Prostate gland (tissue), 2 donors: ENCODE results near the gene EZH1.
"Not testable (repeated sequence)": the region's sequence is repeated elsewhere in the genome, so short reads cannot be mapped to it uniquely, and the experiment has no call there.

Experiments
- POLR2A ChIP-seq: fragments of 450-650 bp; IDR thresholded peaks from one replicate; pipeline ENCODE4 v1.6.1; 2016; ENCODE audit warnings: antibody characterized with exemption, mild to moderate bottlenecking
- TF ChIP-seq, protein P1 (sequence below), 4 experiments: fragments of 200-600 bp in 2 of 4; fragments of 450-650 bp in 2 of 4; sonication (generic) in 2 of 4; IDR thresholded peaks; 1 replicate in 3 of 4; 2 replicates in 1 of 4; pipeline ENCODE4 v1.5.1; 2016 to 2019; ENCODE audit warnings: antibody characterized with exemption in 4 of 4, mild to moderate bottlenecking in 2 of 4, moderate library complexity in 2 of 4

DNA sequence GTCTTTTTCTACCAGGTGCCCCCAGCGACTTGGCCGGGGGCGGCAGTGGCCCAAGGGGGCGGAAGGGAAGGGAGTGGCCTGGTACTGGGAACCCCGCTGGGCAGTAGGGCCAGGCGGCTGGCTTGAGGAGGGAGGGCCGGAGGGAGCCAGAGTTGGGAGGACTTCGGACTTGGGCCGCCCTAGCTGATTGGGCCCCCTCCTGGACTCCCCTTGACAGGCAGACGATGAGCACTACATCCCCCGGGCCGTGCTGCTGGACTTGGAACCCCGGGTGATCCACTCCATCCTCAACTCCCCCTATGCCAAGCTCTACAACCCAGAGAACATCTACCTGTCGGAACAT, 84.9 kb downstream of the EZH1 start:
- TF ChIP-seq, protein P1, sequence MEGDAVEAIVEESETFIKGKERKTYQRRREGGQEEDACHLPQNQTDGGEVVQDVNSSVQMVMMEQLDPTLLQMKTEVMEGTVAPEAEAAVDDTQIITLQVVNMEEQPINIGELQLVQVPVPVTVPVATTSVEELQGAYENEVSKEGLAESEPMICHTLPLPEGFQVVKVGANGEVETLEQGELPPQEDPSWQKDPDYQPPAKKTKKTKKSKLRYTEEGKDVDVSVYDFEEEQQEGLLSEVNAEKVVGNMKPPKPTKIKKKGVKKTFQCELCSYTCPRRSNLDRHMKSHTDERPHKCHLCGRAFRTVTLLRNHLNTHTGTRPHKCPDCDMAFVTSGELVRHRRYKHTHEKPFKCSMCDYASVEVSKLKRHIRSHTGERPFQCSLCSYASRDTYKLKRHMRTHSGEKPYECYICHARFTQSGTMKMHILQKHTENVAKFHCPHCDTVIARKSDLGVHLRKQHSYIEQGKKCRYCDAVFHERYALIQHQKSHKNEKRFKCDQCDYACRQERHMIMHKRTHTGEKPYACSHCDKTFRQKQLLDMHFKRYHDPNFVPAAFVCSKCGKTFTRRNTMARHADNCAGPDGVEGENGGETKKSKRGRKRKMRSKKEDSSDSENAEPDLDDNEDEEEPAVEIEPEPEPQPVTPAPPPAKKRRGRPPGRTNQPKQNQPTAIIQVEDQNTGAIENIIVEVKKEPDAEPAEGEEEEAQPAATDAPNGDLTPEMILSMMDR (IDR thresholded peaks at IDR 0.05): not testable (repeated sequence)
- TF ChIP-seq POLR2A: not testable (repeated sequence)
